ENCODE measurements around the gene ASS1. TPM values are rescaled to one million over a fixed set of nuclear protein-coding genes. Genes with fewer than 3 reads are reported as not detected.

ASS1 gene
- total RNA-seq, 1 donor from 2014 or later, result 162 TPM

GRCh38 chr9:130512199-130512598, 67.4 kb downstream of the ASS1 start:
- intact Hi-C loops (cut with DNase I), result no loop called here
- Histone ChIP-seq H3K4me3 (no peak overlapping the region), H3K4me1 (no peaks in the 10 kb centered on the region)

GRCh38 chr9:130513078-130513477, 68.3 kb downstream of the ASS1 start:
- Histone ChIP-seq H3K9me3 (no peaks in the 10 kb centered on the region), H3K36me3 (no peaks in the 10 kb centered on the region), H3K4me1 (no peaks in the 10 kb centered on the region), H3K4me3 (no peak overlapping the region), H3K27me3 (no peaks in the 10 kb centered on the region), H3K27ac (no peak overlapping the region)
- TF ChIP-seq, protein P1, sequence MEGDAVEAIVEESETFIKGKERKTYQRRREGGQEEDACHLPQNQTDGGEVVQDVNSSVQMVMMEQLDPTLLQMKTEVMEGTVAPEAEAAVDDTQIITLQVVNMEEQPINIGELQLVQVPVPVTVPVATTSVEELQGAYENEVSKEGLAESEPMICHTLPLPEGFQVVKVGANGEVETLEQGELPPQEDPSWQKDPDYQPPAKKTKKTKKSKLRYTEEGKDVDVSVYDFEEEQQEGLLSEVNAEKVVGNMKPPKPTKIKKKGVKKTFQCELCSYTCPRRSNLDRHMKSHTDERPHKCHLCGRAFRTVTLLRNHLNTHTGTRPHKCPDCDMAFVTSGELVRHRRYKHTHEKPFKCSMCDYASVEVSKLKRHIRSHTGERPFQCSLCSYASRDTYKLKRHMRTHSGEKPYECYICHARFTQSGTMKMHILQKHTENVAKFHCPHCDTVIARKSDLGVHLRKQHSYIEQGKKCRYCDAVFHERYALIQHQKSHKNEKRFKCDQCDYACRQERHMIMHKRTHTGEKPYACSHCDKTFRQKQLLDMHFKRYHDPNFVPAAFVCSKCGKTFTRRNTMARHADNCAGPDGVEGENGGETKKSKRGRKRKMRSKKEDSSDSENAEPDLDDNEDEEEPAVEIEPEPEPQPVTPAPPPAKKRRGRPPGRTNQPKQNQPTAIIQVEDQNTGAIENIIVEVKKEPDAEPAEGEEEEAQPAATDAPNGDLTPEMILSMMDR (IDR thresholded peaks at IDR 0.05), result no peak
- no peak for DNase-seq (ENCODE audit: low spot score in 2 of 2)
- intact Hi-C loops (cut with DNase I), result no loop called here

More at GRCh38 chr9:130512199-130512598, 67.4 kb downstream of the ASS1 start:
- DNase-seq (ENCODE audit: low spot score in 2 of 2), result no peak
- no peaks in the 10 kb centered on the region for H3K9me3 ChIP-seq
- H3K27ac ChIP-seq, result no peak overlapping the region
- H3K27me3 ChIP-seq, result no peaks in the 10 kb centered on the region
- TF ChIP-seq, protein P1 (IDR thresholded peaks at IDR 0.05), result no peak
- no peaks in the 10 kb centered on the region for H3K36me3 ChIP-seq

GRCh38 chr9:130518233-130518632, 73.5 kb downstream of the ASS1 start:
- H3K4me1 ChIP-seq, result no peaks in the 10 kb centered on the region
- no peaks in the 10 kb centered on the region for H3K9me3 ChIP-seq
- TF ChIP-seq, protein P1 (IDR thresholded peaks at IDR 0.05), result no peak
- intact Hi-C loops (cut with DNase I), result no loop called here
- H3K4me3 ChIP-seq, result no peak overlapping the region
- H3K27ac ChIP-seq, result no peak overlapping the region
- no peaks in the 10 kb centered on the region for H3K27me3 ChIP-seq
- no peak for DNase-seq (ENCODE audit: low spot score in 2 of 2)
- no peaks in the 10 kb centered on the region for H3K36me3 ChIP-seq

GRCh38 chr9:130518943-130519799, 74.4 kb downstream of the ASS1 start:
- Histone ChIP-seq H3K27me3 (no peaks in the 10 kb centered on the region), H3K9me3 (no peaks in the 10 kb centered on the region), H3K36me3 (no peaks in the 10 kb centered on the region), H3K4me1 (no peaks in the 10 kb centered on the region), H3K27ac (no peak overlapping the region), H3K4me3 (no peak overlapping the region)
- TF ChIP-seq, protein P1 (IDR thresholded peaks at IDR 0.05), result no peak
- no peak for DNase-seq (ENCODE audit: low spot score in 2 of 2)
- intact Hi-C loops (cut with DNase I), result no loop called here

- H3K4me3 ChIP-seq, result no peak overlapping the region
- no peaks in the 10 kb centered on the region for H3K4me1 ChIP-seq
- H3K9me3 ChIP-seq, result no peaks in the 10 kb centered on the region
- no peak for DNase-seq (ENCODE audit: low spot score in 2 of 2)
- TF ChIP-seq, protein P1 (IDR thresholded peaks at IDR 0.05), result no peak
- intact Hi-C loops (cut with DNase I), result no loop called here
- no peak overlapping the region for H3K27ac ChIP-seq
- no peaks in the 10 kb centered on the region for H3K36me3 ChIP-seq
- no peaks in the 10 kb centered on the region for H3K27me3 ChIP-seq
Measured at GRCh38 chr9:130519927-130520326, 75.2 kb downstream of the ASS1 start.

Measured in ascending aorta (tissue), 2 donors.